ENCODE results near the gene TFDP2. TPM values are rescaled to one million over a fixed set of nuclear protein-coding genes. Genes with fewer than 3 reads are reported as not detected.

The TFDP2 gene
- total and polyA plus RNA-seq, 10 of the 15 experiments (the other 5 are each of a cell fraction or from before 2014, with no cell fraction given) = 28.3 to 100 (median 49.7) TPM

DNA sequence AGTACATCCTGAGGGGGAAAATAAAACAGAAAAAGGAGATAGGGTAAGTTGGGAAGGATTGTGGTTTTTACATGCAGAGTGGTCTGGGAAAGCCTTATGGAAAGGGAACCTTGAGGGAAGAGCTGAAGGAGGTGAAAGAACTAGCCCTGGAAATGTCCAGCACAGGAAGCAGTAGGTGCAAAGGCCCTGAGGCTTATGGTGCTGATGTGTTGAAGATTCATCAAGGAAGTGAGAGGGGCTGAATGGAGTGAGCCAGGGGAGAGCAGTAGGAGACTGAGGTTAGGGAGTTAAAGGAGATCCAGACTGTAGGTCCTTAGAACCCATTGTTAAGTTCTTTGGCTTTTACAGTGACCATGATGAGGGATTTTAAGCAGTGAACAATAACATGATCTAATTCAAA is 239.9 kb downstream of the TFDP2 start:
- no peak overlapping the region for H3K9ac ChIP-seq (ENCODE audit: control insufficient read depth, insufficient read depth, low read length)
- FAIRE-seq (no peak), DNase-seq (ENCODE audit: low read depth, low spot score) (no peak), ATAC-seq (no peak)
- peaks cover 8 to 16% of the 10 kb centered on the region in 2 experiments for H3K36me3 ChIP-seq (ENCODE audit: control insufficient read depth in 2 of 2, insufficient read depth in 2 of 2, low read length in 1 of 2)
- H3K4me3 ChIP-seq = no peak overlapping the region
- ChIA-PET CTCF (interaction anchor here (1.1 to 1.8 kb wide), 2 partner anchors 16 to 171 kb away, joined by 3 to 6 read pairs; partner anchors contain the start of gene RNF7), SMC1A (ENCODE audit: uncharacterized antibody, unreplicated experiment) (interaction anchor here (1.2 kb wide), 2 partner anchors 34 to 169 kb away, joined by 3 read pairs; no protein-coding TSS in a partner anchor), RAD21 (ENCODE audit: unreplicated experiment) (no interaction called here), POLR2A (no interaction called here)
- H3K4me1 ChIP-seq (ENCODE audit: control insufficient read depth, insufficient read depth, low read length) = no peaks in the 10 kb centered on the region
- H2AFZ ChIP-seq (ENCODE audit: control insufficient read depth, low read depth, low read length) = no peak overlapping the region
- no peaks in the 10 kb centered on the region for H3K27me3 ChIP-seq (replicated peaks in 1 of 2; ENCODE audit: control insufficient read depth in 2 of 2, insufficient read depth in 2 of 2, low read length in 1 of 2)
- no peak overlapping the region for H3K4me2 ChIP-seq (ENCODE audit: control insufficient read depth, insufficient read depth)
- H4K20me1 ChIP-seq (ENCODE audit: control insufficient read depth, insufficient read depth) = no peaks in the 10 kb centered on the region
- TF ChIP-seq FOS (IDR thresholded peaks at IDR 0.05; ENCODE audit: borderline replicate concordance, extremely low read depth, insufficient read length) (no peak), HDGF (IDR thresholded peaks at IDR 0.05) (no peak), BMI1 (IDR thresholded peaks at IDR 0.05; ENCODE audit: borderline replicate concordance) (no peak), PAX5 (IDR thresholded peaks at IDR 0.05; ENCODE audit: borderline replicate concordance, low read depth, low read length) (no peak), ASH2L (IDR thresholded peaks at IDR 0.05; ENCODE audit: borderline replicate concordance, low read depth) (no peak), SMC3 (IDR thresholded peaks at IDR 0.05; ENCODE audit: borderline replicate concordance, low read length) (no peak), EZH2 (IDR thresholded peaks at IDR 0.05; ENCODE audit: borderline replicate concordance, control insufficient read depth, low read depth, low read length) (no peak), IKZF2 (IDR thresholded peaks at IDR 0.05) (no peak)
- TF ChIP-seq, protein P1, sequence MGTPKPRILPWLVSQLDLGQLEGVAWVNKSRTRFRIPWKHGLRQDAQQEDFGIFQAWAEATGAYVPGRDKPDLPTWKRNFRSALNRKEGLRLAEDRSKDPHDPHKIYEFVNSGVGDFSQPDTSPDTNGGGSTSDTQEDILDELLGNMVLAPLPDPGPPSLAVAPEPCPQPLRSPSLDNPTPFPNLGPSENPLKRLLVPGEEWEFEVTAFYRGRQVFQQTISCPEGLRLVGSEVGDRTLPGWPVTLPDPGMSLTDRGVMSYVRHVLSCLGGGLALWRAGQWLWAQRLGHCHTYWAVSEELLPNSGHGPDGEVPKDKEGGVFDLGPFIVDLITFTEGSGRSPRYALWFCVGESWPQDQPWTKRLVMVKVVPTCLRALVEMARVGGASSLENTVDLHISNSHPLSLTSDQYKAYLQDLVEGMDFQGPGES (IDR thresholded peaks at IDR 0.05) = no peak
- TF ChIP-seq, protein P2, sequence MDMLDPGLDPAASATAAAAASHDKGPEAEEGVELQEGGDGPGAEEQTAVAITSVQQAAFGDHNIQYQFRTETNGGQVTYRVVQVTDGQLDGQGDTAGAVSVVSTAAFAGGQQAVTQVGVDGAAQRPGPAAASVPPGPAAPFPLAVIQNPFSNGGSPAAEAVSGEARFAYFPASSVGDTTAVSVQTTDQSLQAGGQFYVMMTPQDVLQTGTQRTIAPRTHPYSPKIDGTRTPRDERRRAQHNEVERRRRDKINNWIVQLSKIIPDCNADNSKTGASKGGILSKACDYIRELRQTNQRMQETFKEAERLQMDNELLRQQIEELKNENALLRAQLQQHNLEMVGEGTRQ (IDR thresholded peaks at IDR 0.05; ENCODE audit: borderline replicate concordance, low read depth, low read length) = no peak
- TF ChIP-seq, protein P3, sequence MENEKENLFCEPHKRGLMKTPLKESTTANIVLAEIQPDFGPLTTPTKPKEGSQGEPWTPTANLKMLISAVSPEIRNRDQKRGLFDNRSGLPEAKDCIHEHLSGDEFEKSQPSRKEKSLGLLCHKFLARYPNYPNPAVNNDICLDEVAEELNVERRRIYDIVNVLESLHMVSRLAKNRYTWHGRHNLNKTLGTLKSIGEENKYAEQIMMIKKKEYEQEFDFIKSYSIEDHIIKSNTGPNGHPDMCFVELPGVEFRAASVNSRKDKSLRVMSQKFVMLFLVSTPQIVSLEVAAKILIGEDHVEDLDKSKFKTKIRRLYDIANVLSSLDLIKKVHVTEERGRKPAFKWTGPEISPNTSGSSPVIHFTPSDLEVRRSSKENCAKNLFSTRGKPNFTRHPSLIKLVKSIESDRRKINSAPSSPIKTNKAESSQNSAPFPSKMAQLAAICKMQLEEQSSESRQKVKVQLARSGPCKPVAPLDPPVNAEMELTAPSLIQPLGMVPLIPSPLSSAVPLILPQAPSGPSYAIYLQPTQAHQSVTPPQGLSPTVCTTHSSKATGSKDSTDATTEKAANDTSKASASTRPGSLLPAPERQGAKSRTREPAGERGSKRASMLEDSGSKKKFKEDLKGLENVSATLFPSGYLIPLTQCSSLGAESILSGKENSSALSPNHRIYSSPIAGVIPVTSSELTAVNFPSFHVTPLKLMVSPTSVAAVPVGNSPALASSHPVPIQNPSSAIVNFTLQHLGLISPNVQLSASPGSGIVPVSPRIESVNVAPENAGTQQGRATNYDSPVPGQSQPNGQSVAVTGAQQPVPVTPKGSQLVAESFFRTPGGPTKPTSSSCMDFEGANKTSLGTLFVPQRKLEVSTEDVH (IDR thresholded peaks at IDR 0.05; ENCODE audit: low read depth, partially characterized antibody) = no peak
- H3K27ac ChIP-seq (ENCODE audit: control insufficient read depth, insufficient read depth) = no peak overlapping the region
- H3K79me2 ChIP-seq (ENCODE audit: control insufficient read depth, insufficient read depth, low read length) = no peaks in the 10 kb centered on the region
- no peaks in the 10 kb centered on the region; the same call in 2 of the 3 replicates for H3K9me3 ChIP-seq (replicated peaks; ENCODE audit: control insufficient read depth, insufficient read depth, low read length)
- in situ Hi-C loops (cut with MboI) = no loop called here
- intact Hi-C loops (cut with micrococcal nuclease; ENCODE audit: unreplicated experiment) = no loop called here
- TSS peak; percentile 14 for BruUV-seq (replicated peaks)
